NCI-H2107 treated with DMSO at 0.1 percent for 48 hours (cell line): ENCODE results near the gene MYH10.

Experiments
- DNase-seq: peaks from one replicate; lab custom pipeline; 2025; ENCODE audit not compliant: unreplicated experiment; lab: John Stamatoyannopoulos, UW

The MYH10 gene

DNA sequence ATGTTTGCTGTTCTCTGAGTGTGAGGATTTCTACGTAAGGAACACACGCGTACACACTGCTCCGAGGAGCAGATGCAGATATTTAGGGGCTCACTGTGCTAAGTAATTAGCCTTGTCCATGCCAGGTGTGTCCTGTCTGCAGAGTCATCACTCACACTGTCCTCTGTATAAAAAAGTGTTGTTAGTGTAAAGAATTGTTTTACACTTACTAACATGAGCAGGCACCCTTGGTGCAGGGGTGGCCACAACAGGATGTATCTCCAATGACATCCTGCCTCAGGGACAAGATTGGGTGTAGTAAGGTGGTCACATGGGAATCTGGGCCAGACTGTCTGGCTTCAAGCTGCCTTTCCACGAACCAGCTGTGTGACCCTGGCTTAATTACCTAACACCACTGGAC, 130.9 kb downstream of the MYH10 start:
- no peak for DNase-seq

DNA sequence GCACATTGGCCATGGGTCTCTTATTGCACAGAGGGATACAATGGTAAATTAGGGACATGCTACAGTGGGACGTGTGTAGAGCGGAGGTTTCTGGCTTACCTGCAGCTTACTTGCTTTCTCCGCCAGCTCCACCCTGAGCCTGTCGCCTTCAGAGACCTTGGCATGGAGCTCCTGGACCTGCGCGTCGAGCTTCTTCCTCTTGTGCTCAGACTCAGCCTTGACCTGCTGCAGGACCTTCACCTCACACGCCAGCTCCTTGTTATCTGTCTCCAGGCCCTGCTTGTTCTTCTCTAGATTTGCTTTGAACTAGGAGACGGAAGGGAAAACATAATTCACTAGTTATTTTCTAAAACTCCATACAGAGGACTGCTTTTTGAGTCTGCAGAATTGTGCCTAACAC, 131.4 kb downstream of the MYH10 start:
- DNase-seq: no peak

DNA sequence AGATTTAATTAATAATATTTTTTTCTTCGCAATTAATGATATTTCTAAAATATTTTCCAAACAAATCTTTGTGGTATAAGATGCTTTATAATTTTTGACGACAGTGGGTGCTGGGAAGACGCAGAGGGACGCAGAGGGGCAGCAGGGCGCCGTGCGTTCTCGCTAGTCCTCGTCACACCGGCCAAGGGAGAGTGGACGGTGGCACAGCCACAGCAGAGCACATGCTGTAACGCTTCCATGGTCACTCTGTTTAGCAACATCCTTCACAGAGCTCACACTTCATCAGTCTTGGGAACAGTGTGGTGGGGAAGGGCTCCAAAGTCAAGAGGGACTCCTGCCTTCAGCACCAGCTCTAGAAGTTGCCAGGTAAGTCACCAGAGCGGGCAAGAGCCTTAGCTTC, 134.4 kb downstream of the MYH10 start:
- no peak for DNase-seq

DNA sequence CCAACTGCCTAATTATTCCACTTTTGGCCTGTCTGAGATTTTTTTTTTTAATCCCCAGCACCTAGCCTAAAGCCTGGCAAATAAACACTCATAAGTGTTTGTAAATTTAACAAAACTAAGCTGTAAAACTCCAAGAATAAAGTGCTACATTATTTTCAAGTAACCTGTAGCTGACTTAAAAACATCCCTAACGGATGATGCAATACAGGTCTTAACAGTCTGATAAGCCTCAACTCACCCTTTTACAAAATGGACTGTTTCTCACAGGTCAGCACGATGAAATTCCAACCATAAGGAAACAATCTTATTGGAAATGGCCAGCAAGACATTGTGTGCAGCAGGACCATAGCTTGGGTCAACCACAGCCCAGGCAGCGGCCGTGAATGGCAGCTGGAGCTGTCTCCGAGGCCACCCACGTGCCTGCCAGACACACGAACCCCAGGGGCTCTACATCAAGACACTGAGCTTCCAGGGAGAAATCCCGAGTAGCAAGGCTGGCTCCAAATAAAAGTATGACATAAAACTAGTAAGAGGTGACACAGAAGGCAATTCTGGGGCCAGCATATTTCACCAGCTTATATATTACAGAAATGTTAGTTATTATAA, 135.9 kb downstream of the MYH10 start:
- DNase-seq: no peak

DNA sequence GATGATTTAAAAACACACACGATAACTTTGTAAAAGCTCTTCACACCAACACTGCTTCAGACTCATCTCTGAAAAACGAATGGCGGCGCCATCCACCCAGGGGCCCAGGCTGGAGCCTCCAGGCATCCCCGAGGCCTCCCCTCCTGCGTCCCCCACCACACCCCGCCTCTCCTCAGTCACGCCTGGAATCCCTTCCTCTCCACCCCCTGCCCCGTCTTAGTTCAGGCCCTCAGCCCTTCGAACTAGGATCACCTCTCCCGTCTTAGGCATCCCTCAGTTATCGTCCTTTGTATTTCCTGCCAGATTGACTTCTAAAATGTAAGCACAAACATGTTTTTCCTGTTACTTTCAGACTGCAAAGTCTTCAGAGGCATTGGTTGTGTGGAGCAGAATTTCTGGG, 136.5 kb downstream of the MYH10 start:
- no peak for DNase-seq

DNA sequence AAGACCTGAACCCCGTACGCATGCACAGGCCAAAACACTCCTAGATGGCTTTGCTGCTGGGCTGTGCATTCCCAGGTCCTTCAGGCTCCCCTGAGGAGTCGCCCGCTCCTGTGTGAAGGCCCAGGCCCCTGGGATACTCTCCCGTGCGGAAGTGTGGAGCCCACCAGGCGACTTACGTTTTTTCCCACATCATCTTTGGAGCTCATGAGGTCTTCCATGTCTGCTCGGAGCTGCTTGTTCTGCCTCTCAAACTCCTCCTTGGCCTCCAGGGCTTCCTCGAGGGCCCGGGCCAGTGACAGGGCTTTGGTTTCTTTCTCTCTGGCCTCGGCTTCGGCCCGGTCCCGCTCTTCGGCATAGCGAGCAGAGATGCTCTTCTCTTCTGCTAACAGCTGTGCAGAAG, 138.4 kb downstream of the MYH10 start:
- DNase-seq: no peak

DNA sequence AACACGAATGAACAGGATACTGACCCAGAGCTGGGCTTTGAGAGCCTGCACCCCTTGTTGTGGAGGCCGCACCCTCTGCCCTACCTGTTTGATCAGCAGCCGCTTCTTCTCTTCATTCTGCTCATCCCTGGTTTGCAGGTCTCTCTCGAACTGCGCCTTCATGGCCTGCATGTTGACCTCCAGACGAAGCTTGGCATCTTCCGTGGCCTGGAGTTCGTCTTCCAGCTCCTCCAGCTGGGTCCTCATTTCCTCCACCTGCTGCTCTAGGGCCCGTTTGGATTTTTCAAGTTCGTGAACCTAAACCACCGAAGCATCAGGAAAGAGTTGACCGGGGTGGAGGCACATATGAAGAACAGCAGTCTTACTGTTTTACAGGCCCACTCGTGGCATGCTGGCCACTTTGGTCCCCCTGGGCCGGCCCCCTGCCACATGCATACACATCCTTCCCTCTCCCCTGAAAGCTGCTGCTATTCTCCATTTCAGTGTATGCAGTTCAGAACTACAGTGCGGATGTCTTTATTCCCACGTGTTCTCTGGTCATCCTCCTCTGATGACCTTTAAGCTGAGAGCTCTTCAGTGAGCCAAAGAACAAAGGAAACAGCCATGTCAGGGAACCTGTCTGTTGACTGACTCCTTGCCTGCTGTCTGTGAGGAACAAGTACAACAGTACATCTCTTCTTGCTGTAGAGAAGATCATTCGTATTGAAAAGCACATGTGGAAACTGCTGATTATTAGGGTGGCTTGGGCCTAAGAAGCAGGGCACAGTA, 140.1 kb downstream of the MYH10 start:
- no peak for DNase-seq

DNA sequence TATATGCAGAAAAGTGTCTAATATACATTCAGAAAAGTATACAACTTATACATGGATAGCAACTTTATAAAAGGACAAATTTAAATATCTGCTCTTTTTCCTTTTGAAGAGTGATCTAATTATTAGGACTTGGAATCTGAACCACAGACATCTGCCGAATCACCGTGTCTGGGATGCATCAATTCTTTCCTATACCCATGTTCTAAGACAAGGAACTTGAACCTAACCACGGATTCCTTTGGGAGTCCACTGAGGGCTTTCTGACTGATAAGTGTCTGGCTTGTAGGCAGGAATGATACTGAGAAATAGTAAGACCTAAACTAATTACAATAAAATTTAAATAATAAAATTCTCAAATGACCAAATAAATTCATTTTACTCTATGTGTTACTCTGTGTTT, 140.7 kb downstream of the MYH10 start:
- no peak for DNase-seq

DNA sequence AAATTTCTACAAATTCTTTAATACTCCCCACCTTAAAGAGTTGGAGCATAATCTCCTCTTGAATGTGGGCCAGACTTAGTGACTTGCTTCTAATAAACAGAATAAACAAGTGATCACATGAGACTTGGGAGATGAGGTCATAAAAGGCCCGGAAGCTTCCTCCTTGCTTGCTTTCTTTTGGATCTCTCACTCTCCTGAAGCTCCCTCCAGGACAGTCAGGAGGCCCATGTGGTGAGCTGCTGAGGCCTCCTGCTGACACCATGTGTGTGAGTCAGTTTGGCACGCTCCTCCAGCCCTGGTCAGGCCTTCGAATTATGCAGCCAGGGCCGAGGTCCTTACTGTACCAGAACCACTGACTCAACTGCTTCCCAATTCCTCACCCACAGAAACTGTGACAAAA, 141.6 kb downstream of the MYH10 start:
- no peak for DNase-seq

DNA sequence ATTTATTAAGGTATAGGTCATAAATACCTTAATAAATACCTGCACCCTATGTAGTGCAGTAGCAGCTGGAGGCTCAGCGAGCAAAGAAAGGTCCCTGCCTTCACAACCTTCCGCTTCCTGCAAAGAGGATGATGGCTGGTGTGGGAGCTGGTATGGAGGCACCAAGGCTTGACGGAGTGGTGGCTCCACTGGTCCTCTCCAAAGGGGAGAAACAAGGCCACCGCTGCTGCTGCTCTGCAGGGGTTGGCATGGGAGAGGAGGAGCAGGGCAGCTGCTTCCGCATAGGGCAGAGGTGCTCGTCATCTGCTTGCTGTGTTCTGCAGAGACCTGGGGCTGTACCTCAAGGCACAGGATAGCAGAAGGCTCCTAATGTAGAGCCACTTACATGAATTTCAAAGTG, 142.0 kb downstream of the MYH10 start:
- no peak for DNase-seq

DNA sequence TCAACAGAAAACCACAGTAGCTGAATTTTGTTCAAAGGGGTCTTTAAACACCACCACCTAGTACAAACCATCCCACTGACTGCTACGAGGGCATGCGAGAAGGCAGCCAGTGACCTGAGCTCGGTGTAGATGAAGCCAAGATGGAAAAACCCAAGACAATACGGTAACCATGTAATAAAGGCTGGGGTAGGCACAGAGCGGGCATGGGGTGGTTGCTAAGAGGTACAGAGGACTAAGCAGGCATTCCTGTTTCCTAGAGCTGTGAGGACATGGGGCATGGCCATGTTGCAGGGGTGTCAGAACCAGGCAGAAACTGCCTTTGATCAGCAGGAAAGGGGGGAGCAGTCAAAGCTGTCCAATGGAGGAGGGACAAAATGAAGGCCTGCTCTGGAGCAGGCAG, 142.8 kb downstream of the MYH10 start:
- DNase-seq: no peak

DNA sequence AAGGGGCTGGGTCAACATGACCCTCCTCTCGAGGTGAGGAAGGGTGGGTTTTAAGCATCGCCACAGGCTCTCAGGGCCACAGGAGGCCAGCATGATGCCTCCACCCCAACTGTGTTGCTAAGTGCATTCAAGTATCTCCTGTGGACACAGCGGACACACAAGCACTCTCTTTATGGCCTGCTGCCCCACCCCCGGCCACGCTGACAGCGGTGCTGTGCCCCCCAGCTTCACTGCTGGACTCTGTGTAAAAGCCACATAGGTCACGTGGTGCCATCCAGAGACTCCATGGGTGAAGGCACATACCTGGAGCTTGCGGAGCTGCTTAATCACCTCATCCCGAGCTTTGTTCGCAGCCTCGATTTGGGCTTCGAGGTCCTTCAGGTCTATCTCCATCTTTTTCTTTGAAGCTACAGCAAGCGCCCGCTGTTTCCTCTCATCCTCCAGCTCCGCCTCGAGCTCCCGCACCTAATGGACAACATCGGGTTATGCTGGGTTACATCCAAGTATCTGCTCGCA, 143.3 kb downstream of the MYH10 start:
- DNase-seq: no peak

DNA sequence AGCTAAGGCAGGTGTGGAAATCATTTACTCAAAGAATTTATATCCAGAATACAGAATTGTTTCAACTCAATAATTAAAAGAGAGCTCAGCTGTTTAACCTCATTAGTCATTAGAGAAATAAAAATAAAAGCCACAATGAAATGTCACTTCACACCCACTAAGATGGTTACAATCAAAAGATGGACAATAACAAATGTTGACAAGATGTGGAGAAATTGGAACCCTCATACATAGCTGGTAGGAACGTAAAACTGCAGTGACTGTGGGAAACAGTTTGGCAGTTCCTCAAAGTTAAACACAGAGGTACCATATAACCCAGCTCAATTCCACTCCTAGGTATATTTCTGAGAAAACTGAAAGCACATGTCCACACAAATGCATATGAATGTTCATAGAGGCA, 145.0 kb downstream of the MYH10 start:
- DNase-seq: no peak

DNA sequence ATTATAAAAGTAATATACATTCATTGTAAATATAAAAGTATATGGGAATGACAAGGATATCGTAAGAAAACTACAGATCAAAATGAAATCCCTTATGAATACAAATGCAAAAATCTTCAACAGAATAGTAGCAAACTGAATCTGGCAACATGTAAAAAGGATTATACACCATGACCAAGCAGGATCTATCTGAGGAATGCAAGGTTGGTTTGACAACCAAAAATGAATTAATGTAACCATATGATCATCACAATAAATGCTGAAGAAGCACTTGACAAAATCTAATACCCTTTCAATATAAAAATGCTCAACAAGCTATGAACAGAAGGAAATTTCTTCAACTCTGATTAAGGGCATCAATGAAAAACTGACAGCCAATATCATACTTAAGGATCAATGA, 146.1 kb downstream of the MYH10 start:
- DNase-seq: no peak

DNA sequence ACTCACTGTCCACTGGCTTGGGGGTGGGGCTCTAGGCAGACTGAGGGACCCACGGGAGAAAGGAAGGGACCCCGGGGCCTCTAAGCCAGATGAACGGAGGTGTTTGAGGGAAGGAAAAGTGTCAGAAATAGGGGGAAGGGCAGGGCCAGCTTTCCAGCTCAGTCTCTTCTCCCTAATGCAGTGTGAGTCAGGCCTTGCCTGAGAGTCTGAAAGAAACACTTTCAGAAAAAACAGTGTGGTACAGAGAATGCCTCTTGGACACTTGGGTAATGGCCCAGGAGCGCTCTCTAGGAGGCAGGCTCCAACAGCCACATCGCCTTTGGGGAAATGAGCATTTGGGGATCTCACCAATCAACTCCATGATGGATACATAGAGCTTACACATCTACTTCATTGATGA, 148.0 kb downstream of the MYH10 start:
- no peak for DNase-seq

DNA sequence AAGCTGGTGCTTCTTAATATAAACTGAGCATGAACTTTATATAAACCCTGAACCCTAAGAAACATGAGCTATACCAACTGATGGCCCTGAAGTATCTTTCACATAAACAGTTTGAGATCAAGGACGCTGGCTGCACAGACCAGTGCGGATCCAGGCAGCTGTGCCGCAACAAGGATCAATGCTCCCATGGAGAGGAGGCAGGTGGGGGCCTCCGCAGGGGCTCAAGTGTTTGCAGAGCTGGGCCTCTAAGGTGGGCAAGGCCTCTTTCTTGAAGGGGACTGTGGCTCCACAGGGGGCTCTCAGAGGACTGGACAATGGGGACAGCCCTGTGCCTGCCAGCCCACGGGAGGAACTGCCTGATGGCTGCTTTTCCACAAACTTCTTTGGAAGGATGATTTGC, 148.8 kb downstream of the MYH10 start:
- no peak for DNase-seq

DNA sequence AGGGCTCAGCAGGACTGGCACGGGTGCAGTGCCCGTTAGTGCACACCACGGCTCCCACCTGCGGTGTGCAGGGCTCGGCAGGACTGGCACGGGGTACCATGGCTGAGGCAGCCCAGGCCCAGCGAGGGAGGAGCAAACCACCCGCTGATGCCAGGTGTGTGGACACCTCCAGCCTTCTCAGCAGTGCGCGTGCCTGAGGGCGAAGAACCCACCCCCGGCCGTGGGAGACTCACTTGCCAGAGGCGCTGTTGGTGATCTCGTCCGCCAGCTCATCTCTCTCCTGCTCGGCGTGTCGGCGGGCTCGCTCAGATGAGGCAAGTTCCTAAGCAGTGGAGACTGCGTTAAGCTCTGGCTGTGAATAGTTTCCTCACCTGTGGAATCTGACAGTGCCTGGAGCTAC, 149.4 kb downstream of the MYH10 start:
- peak; percentile 26 for DNase-seq

DNA sequence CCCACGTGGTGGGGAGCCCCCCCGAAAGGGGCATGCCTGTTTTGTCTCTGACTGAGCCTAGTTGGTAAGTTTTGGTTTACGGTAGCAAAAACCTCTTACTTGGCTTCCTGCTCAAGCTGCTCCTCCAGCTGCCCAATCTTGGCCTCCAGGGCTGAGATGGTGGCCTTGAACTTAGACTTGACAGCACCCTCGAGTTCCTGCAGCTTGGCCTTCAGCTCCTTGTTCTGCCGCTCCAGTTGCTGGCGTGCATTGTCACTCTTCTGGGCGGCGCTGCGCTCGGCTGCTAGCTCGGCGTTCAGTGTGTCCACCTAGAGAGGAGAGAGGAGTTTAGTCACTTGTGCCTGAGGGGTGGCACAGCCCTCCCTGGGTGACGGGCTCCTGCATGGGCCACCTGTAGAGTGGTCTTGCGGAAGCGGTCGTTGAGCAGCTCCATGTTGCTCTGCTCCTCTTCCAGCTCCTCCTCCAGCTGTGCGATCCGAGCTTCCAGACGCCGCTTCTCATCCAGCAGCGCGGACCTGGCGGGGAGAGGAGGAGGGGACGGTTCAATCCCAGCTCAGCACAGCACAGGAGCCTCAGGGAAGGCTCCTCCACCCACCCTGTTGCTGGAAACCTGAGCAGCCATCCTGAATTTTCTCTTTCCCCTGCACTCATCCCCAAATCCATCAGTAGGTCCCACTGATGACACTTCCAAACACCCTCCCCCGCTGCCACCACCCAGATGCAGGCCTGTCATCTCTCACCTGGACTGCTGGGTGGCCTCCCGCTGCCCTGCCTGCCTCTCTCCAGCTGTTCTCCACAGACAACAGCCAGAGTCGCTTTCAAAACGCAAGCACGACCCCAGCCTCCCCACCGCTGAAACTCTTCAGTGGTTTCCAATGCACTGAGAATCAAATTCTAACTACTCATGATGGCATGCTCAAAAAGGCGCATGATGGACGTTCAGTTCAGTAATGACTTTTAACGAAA, 150.2 kb downstream of the MYH10 start:
- DNase-seq: no peak

DNA sequence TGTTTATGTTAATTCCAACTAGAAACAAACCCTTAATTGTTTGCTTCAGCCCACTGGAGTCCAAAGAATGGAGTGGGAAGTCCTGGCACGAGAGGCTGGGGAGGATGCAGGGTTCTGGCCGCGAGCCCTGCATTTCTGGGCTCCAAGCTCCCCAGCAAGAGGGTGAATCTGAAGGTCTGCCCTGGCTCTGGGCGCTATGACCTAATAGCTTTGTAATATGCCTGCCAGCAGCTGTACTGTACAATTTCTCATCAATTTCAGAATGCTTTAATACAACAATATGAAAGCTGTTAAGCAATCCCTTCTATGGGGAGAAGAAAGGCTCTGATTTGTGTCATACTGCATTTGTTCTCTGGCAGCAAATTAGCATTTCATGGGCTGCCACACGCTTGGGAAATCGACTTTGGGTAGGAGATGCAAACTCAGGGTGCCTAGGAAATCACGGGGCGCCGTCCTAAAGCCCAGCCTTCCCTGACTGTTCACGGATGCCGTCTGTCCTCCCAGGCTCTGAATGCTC, 151.0 kb downstream of the MYH10 start:
- DNase-seq: no peak

DNA sequence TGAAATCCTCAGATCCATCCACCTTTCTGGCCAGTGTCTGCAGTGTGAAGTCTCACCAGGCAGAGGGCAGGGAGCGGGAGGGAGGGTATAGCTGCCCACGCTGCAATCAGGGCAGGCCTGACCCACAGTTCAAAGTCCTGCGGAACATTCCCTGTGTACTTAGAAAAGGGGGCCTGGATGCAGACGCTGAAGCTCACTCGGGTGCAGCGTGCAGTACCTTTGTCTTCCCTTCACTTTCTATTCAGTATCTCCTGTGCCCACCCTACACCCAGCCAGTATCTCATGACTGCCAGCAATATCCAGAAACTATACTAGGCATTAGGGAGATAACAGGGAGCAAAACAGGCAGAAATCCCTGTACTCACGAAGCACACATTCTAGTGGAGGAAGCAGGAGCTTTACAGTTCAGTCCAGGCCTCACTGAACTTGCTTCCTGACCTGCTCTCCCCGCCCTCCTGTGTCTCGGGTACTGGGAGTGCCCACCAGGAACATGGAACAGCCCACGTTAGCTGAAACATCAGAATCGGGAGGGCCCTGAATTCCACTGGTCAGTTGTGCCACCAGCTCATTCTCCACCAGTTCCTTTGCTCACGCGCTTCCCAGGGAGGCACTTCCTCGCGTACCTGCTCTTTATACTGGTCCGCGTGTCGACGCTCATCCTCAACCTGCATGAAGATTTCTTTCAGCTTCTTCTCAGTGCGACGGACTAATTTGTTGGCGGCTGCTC, 152.6 kb downstream of the MYH10 start:
- no peak for DNase-seq

DNA sequence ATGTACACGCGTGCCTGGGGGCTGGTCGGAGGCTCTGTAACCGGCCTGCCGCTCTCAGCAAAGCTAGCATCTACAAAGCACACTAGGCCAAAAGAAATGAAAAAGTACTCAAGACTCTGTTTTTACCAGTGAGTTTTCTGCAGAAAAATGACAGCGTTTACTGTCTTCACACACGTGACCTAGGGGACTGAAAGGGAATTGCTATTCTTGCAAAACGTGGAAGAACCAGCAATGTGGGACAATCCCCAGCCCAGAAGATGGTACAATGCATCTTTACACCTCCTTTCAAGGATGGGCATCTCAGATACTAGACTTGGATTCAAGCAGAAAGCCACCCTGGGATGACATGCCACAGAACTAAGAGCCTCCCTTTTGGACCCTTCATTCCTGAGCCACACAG, 153.4 kb downstream of the MYH10 start:
- no peak for DNase-seq
